Endothelial cell of umbilical vein (primary cell): Measurements from ENCODE around the gene LDHA.

Experiments used
- EZH2 ChIP-seq: IDR thresholded peaks from 2 replicates; pipeline ENCODE4 v1.6.1; 2012; ENCODE audit warnings: borderline replicate concordance, low read depth, mild to moderate bottlenecking, moderate library complexity, low read length, inconsistent platforms; ENCODE audit not compliant: severe bottlenecking
- FOS ChIP-seq: IDR thresholded peaks from 2 replicates; pipeline ENCODE4 v1.6.1; 2011; ENCODE audit warnings: mild to moderate bottlenecking, low read length, moderate library complexity, borderline replicate concordance; ENCODE audit not compliant: insufficient read depth
- GATA2 ChIP-seq: IDR thresholded peaks from 2 replicates; pipeline ENCODE4 v1.7.0; 2011; ENCODE audit warnings: low read depth, mild to moderate bottlenecking, moderate library complexity, mixed read lengths, low read length; ENCODE audit not compliant: insufficient read length, insufficient read depth
- JUN ChIP-seq: IDR thresholded peaks from 2 replicates; pipeline ENCODE4 v1.6.1; 2011; ENCODE audit warnings: borderline replicate concordance, low read depth; ENCODE audit not compliant: insufficient read length, insufficient read depth
- MYC ChIP-seq: IDR thresholded peaks from one replicate; pipeline ENCODE4 v1.6.1; 2011; ENCODE audit warnings: mild to moderate bottlenecking, low read depth, low read length
- POLR2A ChIP-seq: IDR thresholded peaks from 2 replicates; pipeline ENCODE4 v1.6.1; 2012; ENCODE audit warnings: low read depth, mild to moderate bottlenecking, control low read depth, low read length
- POLR2AphosphoS5 ChIP-seq: IDR thresholded peaks from 2 replicates; pipeline ENCODE4 v1.6.1; 2012; ENCODE audit warnings: low read depth, mild to moderate bottlenecking, control low read depth, low read length, moderate library complexity; ENCODE audit not compliant: insufficient read depth
- TF ChIP-seq, protein P1 (sequence below), 2 donors: IDR thresholded peaks; 1 replicate in 1 of 2; 2 replicates in 1 of 2; pipeline ENCODE4 v1.5.1; 2011; ENCODE audit warnings: low read length in 2 of 2, mild to moderate bottlenecking in 2 of 2, moderate library complexity in 2 of 2, control low read depth in 1 of 2, inconsistent platforms in 1 of 2, low read depth in 1 of 2; ENCODE audit not compliant: insufficient read depth in 1 of 2; ENCODE audit errors: extremely low read depth in 1 of 2
- TF ChIP-seq, protein P2 (sequence below): IDR thresholded peaks from 2 replicates; pipeline ENCODE4 v1.6.1; 2011; ENCODE audit not compliant: insufficient read depth, insufficient read length

DNA sequence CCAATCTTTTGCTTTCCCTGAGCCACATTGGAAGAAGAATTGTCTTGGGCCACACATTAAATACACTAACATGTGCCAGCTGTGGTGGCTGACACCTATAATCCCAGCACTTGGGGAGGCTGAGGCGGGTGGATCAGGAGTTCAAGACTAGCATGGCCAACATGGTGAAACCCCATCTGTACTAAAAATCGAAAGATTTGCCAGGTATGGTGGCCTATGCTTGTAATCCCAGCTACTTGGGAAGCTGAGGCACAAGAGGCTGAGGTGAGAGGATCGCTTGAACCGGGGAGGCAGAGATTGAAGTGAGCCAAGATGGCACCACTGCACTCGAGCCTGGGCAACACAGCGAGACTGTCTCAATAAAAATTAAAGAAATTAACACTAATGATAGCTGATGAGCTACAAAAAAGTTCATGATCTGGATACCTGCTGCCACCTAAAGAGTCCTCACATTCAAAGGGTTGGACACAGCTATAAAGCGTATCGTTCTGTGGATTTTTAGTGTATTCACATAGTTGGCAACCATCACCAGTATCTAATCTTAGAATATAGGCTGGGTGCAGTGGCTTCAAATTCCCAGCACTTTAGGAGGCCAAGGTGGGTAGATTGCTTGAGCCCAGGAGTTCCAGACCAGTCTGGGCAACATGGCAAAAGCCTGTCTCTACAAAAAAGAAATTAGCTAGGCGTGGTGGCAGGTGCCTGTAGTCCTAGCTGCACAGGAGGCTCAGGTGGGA is 14.4 kb downstream of the LDHA start:
- TF ChIP-seq, protein P1, sequence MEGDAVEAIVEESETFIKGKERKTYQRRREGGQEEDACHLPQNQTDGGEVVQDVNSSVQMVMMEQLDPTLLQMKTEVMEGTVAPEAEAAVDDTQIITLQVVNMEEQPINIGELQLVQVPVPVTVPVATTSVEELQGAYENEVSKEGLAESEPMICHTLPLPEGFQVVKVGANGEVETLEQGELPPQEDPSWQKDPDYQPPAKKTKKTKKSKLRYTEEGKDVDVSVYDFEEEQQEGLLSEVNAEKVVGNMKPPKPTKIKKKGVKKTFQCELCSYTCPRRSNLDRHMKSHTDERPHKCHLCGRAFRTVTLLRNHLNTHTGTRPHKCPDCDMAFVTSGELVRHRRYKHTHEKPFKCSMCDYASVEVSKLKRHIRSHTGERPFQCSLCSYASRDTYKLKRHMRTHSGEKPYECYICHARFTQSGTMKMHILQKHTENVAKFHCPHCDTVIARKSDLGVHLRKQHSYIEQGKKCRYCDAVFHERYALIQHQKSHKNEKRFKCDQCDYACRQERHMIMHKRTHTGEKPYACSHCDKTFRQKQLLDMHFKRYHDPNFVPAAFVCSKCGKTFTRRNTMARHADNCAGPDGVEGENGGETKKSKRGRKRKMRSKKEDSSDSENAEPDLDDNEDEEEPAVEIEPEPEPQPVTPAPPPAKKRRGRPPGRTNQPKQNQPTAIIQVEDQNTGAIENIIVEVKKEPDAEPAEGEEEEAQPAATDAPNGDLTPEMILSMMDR (IDR thresholded peaks at IDR 0.05; ENCODE audit: extremely low read depth in 1 of 2, insufficient read depth in 1 of 2, low read depth in 1 of 2, low read length in 2 of 2), result no peak
- TF ChIP-seq POLR2A (no peak), MYC (no peak), EZH2 (no peak), POLR2AphosphoS5 (no peak), GATA2 (no peak), FOS (no peak), JUN (no peak)
- TF ChIP-seq, protein P2, sequence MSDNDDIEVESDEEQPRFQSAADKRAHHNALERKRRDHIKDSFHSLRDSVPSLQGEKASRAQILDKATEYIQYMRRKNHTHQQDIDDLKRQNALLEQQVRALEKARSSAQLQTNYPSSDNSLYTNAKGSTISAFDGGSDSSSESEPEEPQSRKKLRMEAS, result no peak
